Stimulated activated naive CD8-positive, alpha-beta T cell treated with anti-CD3 and anti-CD28 coated beads, Interleukin-15, amount 100 ng/mL, for 72 hours (primary cell): ENCODE results near the gene TCAF1.

ENCODE experiments used
- ATAC-seq: fragments of 150-1000 bp; cut with Tn5 transposase; 2 replicates; pipeline ENCODE4 v1.10.0; 2021; ENCODE audit warnings: mild to moderate bottlenecking, moderate library complexity
- DNase-seq, 2 donors: peaks; one replicate each; pipeline ENCODE4 v3.0.0; 2021 to 2022
- H3K27ac Mint-ChIP-seq, 2 donors: one replicate each; pipeline ENCODE4 v1.8.0; 2022; ENCODE audit warnings: mild to moderate bottlenecking in 2 of 2, mixed read lengths in 2 of 2, moderate library complexity in 2 of 2
- H3K27me3 Mint-ChIP-seq: one replicate; pipeline ENCODE4 v1.8.0; 2022; ENCODE audit warnings: mixed read lengths
- H3K4me1 Mint-ChIP-seq: one replicate; pipeline ENCODE4 v1.8.0; 2022; ENCODE audit warnings: mild to moderate bottlenecking, mixed read lengths
- H3K4me3 Mint-ChIP-seq, 2 donors: one replicate each; pipeline ENCODE4 v1.8.0; 2022; ENCODE audit warnings: mild to moderate bottlenecking in 2 of 2, mixed read lengths in 2 of 2, moderate library complexity in 1 of 2
- H3K9me3 Mint-ChIP-seq, 2 donors: one replicate each; pipeline ENCODE4 v1.8.0; 2022; ENCODE audit warnings: mixed read lengths in 2 of 2

TCAF1 gene

GRCh38 chr7:143913945-143914615 is 12.1 kb upstream of the TCAF1 start:
- H3K27ac Mint-ChIP-seq = no peak overlapping the region
- H3K9me3 Mint-ChIP-seq = no peaks in the 10 kb centered on the region
- peaks cover 16% of the 10 kb centered on the region for H3K27me3 Mint-ChIP-seq
- H3K4me1 Mint-ChIP-seq = peaks cover 25% of the 10 kb centered on the region
- H3K4me3 Mint-ChIP-seq = no peak overlapping the region
- DNase-seq (no peak), ATAC-seq (peak; percentile 37)

DNA sequence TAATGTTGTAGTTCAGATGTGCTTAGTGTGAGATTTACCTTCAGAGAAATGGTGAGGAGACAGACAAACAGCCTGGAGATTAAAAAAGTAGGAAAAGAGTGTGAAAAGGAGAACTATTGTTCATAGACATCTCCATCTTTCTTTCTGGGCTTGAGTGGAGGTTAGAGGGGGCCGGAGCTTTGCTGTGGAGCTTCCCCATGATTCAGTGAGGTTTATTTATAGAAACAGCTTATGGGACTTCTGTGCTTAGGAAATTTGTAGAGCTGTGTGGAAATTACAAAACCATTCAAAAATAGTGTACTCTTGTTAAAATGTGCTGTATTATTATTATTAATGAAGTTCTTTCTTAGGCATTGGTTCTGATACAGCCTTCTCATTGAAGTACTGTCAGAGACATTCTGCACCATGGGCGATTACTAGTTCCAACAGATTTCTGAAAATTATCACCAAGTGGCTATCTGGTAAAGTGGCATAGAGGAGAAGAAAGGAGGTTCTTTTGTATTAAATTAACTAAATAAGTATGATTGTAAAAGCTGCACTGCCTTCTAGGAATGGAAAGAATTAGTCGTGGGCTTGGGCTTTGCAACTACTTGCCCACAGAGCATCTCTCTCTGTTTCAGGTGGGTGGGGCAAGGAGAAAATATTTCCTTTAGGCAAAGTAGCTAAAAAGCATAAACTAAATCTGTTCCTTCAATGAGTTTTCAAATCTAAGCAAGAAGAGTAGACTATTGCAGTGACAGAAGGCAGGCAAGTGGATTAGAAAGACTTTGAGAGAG is 8.7 kb upstream of the TCAF1 start:
- peaks cover 36% of the 10 kb centered on the region for H3K4me1 Mint-ChIP-seq
- peak overlapping the region in 1 of 2 donors; percentile 89 for H3K27ac Mint-ChIP-seq
- peak; percentile 64 for ATAC-seq
- no peaks in the 10 kb centered on the region for H3K27me3 Mint-ChIP-seq
- H3K4me3 Mint-ChIP-seq = peak overlapping the region in 1 of 2 donors; percentile 20
- DNase-seq = no peak
- no peaks in the 10 kb centered on the region for H3K9me3 Mint-ChIP-seq

DNA sequence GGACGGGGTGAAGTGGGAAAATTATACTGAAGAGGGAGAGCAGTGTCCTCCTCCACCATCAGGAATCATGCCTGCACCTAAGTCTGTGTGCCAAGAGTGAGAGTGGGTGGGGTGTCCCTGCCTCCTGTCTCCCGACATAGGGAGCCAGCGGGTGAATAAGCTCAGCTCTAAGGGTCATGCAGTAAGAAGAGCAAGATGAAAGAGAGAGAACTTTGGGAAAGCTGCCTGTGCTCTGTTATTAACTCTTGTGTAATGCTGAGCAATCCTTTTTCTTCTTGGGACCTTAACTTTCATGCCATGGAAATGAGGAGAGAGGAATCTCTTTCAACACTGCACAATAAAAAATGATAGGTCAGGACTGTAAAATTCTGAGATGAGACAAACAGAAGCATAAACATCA is 7.9 kb upstream of the TCAF1 start:
- Mint-ChIP-seq H3K4me3 (no peak overlapping the region), H3K27me3 (no peaks in the 10 kb centered on the region), H3K4me1 (peaks cover 43% of the 10 kb centered on the region), H3K27ac (peak overlapping the region in 1 of 2 donors; percentile 77), H3K9me3 (no peaks in the 10 kb centered on the region)
- no peak for DNase-seq
- no peak for ATAC-seq

- no peaks in the 10 kb centered on the region for H3K9me3 Mint-ChIP-seq
- no peak overlapping the region for H3K4me3 Mint-ChIP-seq
- DNase-seq (no peak), ATAC-seq (no peak)
- H3K27ac Mint-ChIP-seq = no peak overlapping the region
- no peaks in the 10 kb centered on the region for H3K27me3 Mint-ChIP-seq
- peaks cover 45% of the 10 kb centered on the region for H3K4me1 Mint-ChIP-seq
Observed at GRCh38 chr7:143908120-143908519, 6.1 kb upstream of the TCAF1 start.

- peaks cover 55% of the 10 kb centered on the region for H3K4me1 Mint-ChIP-seq
- no peak overlapping the region for H3K27ac Mint-ChIP-seq
- DNase-seq (no peak), ATAC-seq (no peak)
- H3K4me3 Mint-ChIP-seq = peak overlapping the region in 1 of 2 donors; percentile 9
- H3K9me3 Mint-ChIP-seq = no peaks in the 10 kb centered on the region
- no peaks in the 10 kb centered on the region for H3K27me3 Mint-ChIP-seq
Observed at GRCh38 chr7:143906895-143907294, 4.9 kb upstream of the TCAF1 start.

DNA sequence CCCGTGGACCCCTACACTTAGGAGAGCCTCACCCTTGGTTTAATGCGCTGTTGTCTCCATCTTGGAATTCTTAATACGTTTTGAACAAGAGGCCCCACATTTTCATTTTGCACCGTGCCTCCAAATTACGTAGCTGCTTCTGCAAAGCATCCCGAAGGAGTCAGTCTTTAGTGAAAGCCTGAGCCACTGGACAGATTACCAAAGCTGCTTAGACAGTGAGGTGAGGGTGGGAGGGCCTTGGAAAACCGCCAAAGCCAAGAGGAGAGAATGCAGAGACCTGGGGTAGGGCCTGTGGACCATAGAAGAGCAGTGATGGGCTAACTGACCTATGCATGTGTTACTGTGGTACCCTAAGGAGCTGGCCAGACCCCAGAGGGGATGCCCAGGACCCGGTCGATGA is 4.2 kb upstream of the TCAF1 start:
- H3K4me3 Mint-ChIP-seq = no peak overlapping the region
- ATAC-seq (no peak), DNase-seq (no peak)
- H3K9me3 Mint-ChIP-seq = no peaks in the 10 kb centered on the region
- no peaks in the 10 kb centered on the region for H3K27me3 Mint-ChIP-seq
- no peak overlapping the region for H3K27ac Mint-ChIP-seq
- H3K4me1 Mint-ChIP-seq = peaks cover 56% of the 10 kb centered on the region

GRCh38 chr7:143905509-143905908 is 3.5 kb upstream of the TCAF1 start:
- ATAC-seq (no peak), DNase-seq (no peak)
- Mint-ChIP-seq H3K4me1 (peaks cover 56% of the 10 kb centered on the region), H3K9me3 (no peaks in the 10 kb centered on the region), H3K27me3 (no peaks in the 10 kb centered on the region), H3K27ac (peak overlapping the region in 1 of 2 donors; percentile 2), H3K4me3 (no peak overlapping the region)

GRCh38 chr7:143902332-143902899 is 440 bp upstream of the TCAF1 start:
- H3K27ac Mint-ChIP-seq = peak overlapping the region; percentile 96 to 97
- H3K27me3 Mint-ChIP-seq = no peaks in the 10 kb centered on the region
- ATAC-seq (no peak), DNase-seq (no peak)
- no peaks in the 10 kb centered on the region for H3K9me3 Mint-ChIP-seq
- H3K4me3 Mint-ChIP-seq = peak overlapping the region; percentile 92 to 96
- peaks cover 59% of the 10 kb centered on the region for H3K4me1 Mint-ChIP-seq

- no peak for ATAC-seq
- no peak for DNase-seq
- Mint-ChIP-seq H3K27me3 (no peaks in the 10 kb centered on the region), H3K9me3 (no peaks in the 10 kb centered on the region), H3K4me3 (peak overlapping the region; percentile 92 to 96), H3K4me1 (peaks cover 51% of the 10 kb centered on the region), H3K27ac (peak overlapping the region; percentile 94 to 97)
Observed at GRCh38 chr7:143901332-143901667, 676 bp downstream of the TCAF1 start.

DNA sequence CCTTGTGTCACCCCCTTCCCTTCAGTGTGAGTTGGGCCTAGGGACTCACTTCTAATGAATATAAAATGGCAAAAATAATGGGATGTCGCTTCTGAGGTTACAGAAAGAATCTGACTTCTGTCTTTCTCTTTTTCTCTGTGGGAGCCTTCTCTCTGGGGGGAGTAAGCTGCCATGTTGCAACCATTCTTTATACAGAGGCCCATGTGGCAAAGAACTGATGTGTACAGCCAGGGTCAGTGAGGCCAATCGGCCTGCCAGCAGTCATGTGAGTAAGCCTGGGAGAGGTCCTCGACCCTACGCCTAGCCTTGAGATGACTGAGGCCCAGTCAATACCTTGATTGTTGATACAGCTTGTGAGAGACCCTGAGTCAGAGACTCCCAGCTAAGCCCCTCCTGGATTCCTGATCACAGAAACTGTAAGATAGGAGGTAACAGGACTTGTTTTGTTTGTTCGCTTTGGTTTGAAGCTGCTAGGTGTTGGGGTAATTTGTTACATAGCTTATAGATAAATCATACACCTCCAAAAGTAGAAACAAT is 1.7 kb downstream of the TCAF1 start:
- no peaks in the 10 kb centered on the region for H3K9me3 Mint-ChIP-seq
- H3K27ac Mint-ChIP-seq = no peak overlapping the region
- H3K4me1 Mint-ChIP-seq = peaks cover 46% of the 10 kb centered on the region
- peak overlapping the region; percentile 92 to 96 for H3K4me3 Mint-ChIP-seq
- ATAC-seq = no peak
- DNase-seq = no peak
- H3K27me3 Mint-ChIP-seq = no peaks in the 10 kb centered on the region

DNA sequence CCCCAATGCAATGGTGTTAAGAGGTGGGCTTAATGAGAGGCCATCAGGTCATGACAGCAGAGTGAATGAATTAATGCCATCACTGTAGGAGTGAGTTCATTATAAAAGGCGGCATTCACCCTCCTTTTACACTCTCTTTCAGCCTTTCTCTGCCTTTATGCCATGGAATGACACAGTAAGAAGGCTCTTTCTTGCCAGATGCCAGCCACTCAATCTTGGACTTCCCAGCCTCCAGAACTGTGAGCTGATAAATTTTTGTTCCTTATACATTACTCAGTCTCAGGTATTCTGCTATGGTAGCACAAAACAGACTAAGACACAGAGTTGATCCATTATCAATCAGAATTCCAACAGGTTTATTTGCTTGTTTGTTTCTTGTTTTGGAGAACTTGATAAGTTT is 3.2 kb downstream of the TCAF1 start:
- H3K27me3 Mint-ChIP-seq = no peaks in the 10 kb centered on the region
- H3K9me3 Mint-ChIP-seq = no peaks in the 10 kb centered on the region
- DNase-seq = no peak
- no peak overlapping the region for H3K4me3 Mint-ChIP-seq
- peaks cover 38% of the 10 kb centered on the region for H3K4me1 Mint-ChIP-seq
- no peak overlapping the region for H3K27ac Mint-ChIP-seq
- no peak for ATAC-seq

DNA sequence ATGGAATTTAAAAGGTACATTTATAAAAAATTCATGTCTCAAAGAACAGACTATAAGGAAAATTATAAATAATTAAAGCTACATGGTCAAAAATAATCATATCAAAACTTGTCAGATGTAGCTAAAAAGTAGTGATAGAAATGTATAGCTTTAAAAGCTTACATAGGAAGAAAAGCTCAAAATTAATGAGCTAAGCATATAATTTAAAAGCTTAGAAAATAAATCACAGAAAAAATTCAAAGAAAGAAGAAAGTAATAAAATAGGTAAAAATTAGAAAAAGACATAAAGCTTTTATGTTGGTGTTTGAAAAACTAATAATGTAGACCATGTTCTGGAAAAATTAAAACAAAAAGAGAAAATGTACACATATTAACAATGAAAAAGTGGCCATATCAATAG is 5.3 kb downstream of the TCAF1 start:
- no peak overlapping the region for H3K27ac Mint-ChIP-seq
- H3K27me3 Mint-ChIP-seq = no peaks in the 10 kb centered on the region
- no peak overlapping the region for H3K4me3 Mint-ChIP-seq
- DNase-seq = no peak
- peaks cover 23% of the 10 kb centered on the region for H3K4me1 Mint-ChIP-seq
- peaks cover under 1 to 1% of the 10 kb centered on the region in 2 donors for H3K9me3 Mint-ChIP-seq
- no peak for ATAC-seq

DNA sequence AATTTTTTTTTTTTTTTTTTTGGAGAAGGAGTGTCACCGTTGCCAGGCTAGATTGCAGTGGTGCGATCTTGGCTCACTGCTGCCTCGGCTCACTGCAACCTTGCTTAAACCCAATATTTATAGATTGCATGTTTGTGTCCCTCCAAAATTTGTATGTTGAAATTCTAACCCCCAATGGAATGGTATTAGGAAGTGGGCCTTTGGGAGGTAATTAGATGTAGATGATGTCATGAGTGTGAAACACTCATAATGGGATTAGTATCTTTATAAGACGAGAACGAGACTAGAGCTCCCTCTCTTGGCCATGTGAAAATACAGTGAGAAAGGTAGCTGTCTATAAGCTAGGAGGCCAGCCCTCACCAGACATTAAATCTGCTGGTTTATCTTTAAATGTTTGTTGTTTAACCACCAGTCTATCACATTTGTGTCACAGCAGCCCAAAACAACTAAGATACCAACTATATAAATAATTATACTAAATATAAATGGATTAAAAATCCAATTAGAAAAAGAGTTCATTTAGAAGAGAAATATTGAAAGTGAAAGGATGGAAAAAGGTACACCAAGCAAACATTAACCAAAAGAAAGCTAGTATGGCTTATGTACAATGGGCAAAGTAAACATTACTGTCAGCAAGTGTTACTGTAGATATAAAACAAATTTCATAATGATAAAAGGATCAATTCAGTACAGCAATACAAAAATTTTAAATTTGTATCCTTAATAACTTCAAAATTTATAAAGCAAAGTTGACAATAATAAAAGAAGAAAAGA is 9.3 kb downstream of the TCAF1 start:
- H3K9me3 Mint-ChIP-seq = peaks cover 15 to 19% of the 10 kb centered on the region in 2 donors
- no peak overlapping the region for H3K27ac Mint-ChIP-seq
- ATAC-seq (no peak), DNase-seq (no peak)
- peaks cover 10% of the 10 kb centered on the region for H3K27me3 Mint-ChIP-seq
- no peaks in the 10 kb centered on the region for H3K4me1 Mint-ChIP-seq
- no peak overlapping the region for H3K4me3 Mint-ChIP-seq

- peaks cover 15 to 19% of the 10 kb centered on the region in 2 donors for H3K9me3 Mint-ChIP-seq
- H3K4me3 Mint-ChIP-seq = no peak overlapping the region
- H3K27ac Mint-ChIP-seq = no peak overlapping the region
- ATAC-seq = no peak
- no peaks in the 10 kb centered on the region for H3K4me1 Mint-ChIP-seq
- H3K27me3 Mint-ChIP-seq = peaks cover 20% of the 10 kb centered on the region
- no peak for DNase-seq
Observed at GRCh38 chr7:143891457-143891856, 10.5 kb downstream of the TCAF1 start.

- Mint-ChIP-seq H3K9me3 (peaks cover 15 to 19% of the 10 kb centered on the region in 2 donors), H3K27ac (no peak overlapping the region), H3K4me3 (no peak overlapping the region), H3K27me3 (peaks cover 29% of the 10 kb centered on the region), H3K4me1 (peaks cover 5% of the 10 kb centered on the region)
- DNase-seq = no peak
- no peak for ATAC-seq
Observed at GRCh38 chr7:143890558-143890957, 11.4 kb downstream of the TCAF1 start.
